HG03342 (cell line): ENCODE measurements around the gene ZC3HAV1.
"Not testable (repeated sequence)": the region's sequence is repeated elsewhere in the genome, so short reads cannot be mapped to it uniquely, and the experiment has no call there.

Source experiments
- ATAC-seq: cut with Tn5 transposase; IDR thresholded peaks from one replicate; pipeline ENCODE4 v1.9.1; 2021; ENCODE audit warnings: mild to moderate bottlenecking, moderate library complexity; ENCODE audit not compliant: unreplicated experiment

ZC3HAV1 gene

DNA sequence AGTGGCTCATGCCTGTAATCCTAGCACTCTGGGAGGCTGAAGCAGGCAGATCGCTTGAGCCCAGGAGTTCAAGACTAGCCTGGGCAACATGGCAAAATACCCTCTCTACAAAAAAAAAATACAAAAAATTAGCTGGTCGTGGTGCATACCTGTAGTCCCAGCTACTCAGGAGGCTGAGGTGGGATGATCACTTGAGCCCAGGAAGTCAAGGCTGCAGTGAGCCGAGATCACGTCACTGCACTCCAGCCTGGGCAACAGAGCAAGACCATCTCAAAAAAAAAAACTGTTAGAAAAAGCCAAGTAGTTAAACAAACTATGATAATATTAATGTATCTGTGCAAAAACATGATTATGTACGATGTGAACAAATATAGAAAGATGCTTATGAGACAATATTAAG, 83.7 kb downstream of the ZC3HAV1 start:
- ATAC-seq: not testable (repeated sequence)

DNA sequence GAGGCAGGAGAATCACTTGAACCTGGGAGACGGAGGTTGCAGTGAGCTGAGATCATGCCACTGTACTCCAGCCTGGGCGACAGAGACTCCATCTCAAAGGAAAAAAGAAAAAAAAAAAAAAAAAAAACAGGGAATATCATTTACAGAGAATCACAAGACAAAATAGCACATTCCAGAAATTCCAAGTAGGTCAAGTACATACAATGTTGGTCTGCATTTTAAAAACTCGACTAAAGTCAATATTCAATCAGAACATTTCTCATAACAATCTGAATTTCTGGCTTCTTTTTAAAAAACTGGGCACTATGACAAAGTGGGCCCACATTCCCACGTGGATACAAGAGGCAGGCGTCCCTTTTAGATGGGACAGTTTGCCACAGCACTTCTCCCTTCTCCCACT, 86.4 kb downstream of the ZC3HAV1 start:
- ATAC-seq: no peak

DNA sequence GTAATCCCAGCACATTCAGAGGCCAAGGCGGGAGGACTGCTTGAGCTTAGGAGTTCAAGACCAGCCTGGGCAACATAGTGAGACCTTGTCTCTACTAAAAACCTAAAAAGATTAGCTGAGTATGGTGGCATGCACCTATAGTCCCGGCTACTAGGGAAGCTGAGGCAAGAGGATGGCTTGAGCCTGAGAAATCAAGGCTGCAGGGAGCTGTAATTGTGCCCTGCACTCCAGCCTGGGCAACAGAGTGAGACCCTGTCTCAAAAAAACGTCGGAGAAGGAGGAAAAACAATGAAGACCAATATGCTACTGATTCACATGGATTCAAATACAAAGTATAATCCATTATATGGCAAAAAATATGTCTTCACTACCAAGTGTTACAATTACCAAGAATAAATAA, 87.2 kb downstream of the ZC3HAV1 start:
- no peak for ATAC-seq

- ATAC-seq: no peak
These were observed 90.6 kb downstream of the ZC3HAV1 start for GRCh38 chr7:139018910-139019309.

- ATAC-seq: peak; percentile 96
These were observed 92.5 kb downstream of the ZC3HAV1 start for GRCh38 chr7:139016931-139017511.

- ATAC-seq: no peak
These were observed 98.1 kb downstream of the ZC3HAV1 start for GRCh38 chr7:139011373-139011772.

DNA sequence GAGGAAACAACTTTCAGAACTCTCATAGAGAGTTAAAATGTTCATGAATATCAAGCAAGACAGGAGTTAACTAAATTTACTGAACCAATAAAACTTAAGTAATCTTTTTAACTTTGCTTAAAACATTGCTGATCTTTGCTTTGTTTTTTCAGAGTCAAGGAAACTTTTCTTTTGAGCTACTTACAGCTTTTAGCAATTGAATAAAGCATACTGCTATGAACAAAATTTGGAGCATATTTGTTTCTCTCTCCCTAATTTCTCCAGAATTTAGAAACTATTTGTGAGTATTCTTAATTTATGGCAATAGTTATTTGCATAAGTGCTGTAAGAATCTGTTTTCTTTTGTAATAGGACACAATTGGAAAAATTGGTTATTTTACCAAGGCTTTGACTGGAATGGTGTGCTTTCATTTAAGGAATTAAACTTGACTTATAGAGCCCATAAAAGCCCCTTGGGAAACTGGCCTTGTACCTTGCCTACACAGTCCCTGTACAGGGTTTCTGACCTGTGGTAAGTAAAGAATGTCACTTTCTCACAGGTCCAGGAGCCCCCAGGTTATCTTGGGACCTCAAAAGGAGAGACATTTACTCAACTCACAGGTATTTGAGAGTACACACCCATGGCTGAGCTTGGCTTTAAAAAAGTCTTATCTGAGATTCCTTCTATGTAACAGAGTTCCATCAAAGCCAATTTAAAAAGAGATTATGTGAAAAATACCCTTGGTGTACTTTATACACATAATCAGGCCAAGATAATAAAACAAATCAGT, 105.0 kb downstream of the ZC3HAV1 start:
- ATAC-seq: no peak

DNA sequence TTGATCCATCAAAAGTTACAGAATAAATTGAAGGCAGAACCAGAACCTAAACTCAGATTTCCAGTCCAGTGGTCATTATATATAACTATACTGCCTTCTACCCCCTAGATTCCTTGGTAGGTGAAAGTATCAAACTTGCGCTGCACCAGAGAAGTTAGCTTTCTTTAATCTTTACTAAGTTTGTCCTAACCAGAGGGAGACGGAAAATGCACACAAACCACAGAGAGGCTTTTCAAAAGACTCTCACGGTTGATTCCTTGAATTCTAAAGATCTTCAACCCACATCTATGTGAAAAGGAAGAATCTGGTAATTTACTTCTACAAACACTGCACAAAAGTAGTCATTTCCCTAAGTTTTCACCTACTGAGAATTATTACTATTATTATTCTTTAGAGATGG, 110.1 kb downstream of the ZC3HAV1 start:
- ATAC-seq: no peak
